Measurements from ENCODE around the gene SMIM1.

Gene SMIM1

DNA sequence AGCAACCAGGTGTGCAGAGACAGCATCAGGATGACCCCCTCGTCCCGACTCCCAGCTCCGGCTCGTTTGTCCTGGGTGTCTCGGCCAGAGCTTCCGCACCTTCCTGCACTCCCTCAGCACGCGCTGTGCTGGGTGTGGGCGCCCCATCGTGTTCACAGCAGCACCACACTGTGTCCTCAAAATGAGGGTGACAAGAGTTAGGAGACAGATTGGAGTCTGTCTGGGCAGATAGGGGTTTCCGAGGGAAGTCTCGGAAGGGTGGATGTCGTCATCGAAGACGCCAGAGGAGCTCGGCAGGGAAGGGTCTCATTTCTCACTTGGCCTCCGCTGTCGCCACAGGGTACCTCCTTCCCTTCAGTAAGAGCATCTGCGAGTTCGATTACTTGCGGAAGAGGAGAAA is 16.2 kb upstream of the SMIM1 start:
- H3K9me3 Mint-ChIP-seq = peaks cover 8% of the 10 kb centered on the region
- H3K4me3 Mint-ChIP-seq = no peak overlapping the region
- H3K27me3 Mint-ChIP-seq = peaks cover 25% of the 10 kb centered on the region
- no peaks in the 10 kb centered on the region for H3K4me1 Mint-ChIP-seq (ENCODE audit: low read depth)
- no peaks in the 10 kb centered on the region for H3K36me3 Mint-ChIP-seq (ENCODE audit: low read depth)
- intact Hi-C loops (cut with micrococcal nuclease) = no loop called here
- H3K27ac Mint-ChIP-seq = no peak overlapping the region

DNA sequence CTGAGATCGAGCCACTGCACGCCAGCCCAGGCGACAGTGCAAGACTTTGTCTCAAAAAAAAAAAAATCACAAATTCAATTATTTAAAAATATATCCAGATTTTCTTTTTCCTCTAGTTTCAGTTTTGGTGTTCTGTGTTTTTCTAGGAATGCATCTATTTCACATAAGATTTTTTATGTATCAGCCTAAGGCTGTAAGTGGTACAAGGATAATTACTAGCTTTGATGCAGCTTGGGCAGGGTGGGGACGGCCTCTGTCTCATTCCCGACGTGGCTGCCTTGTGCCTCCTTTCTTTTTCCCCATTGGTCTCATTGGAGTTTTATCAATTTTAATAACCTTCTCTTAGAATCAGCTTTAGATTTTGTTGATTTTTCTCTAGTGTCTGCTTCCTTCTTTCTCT is 13.4 kb upstream of the SMIM1 start:
- Mint-ChIP-seq H3K27me3 (peaks cover 24% of the 10 kb centered on the region), H3K27ac (no peak overlapping the region), H3K36me3 (ENCODE audit: low read depth) (no peaks in the 10 kb centered on the region), H3K9me3 (peaks cover 8% of the 10 kb centered on the region), H3K4me3 (no peak overlapping the region), H3K4me1 (ENCODE audit: low read depth) (no peaks in the 10 kb centered on the region)
- intact Hi-C loops (cut with micrococcal nuclease) = no loop called here

DNA sequence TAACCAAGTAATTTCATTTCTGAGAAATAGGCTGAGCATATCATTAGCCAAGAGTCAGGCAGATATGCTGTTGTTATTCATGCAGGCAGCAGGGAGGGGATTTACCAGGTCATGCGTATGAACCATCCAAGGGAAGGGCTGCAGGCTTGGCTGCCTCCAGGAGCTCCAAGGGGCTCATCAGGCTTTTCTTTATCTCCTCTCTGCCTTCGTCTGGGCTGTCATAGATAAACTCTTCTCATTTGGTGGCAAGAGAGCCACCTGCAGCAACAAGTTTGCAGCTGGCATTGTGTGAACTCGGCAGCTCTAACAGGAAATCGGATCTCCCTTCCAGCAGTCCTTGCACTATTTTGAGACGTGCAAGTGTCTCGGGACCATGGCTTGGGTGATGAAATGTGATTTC is 12.8 kb upstream of the SMIM1 start:
- H3K4me1 Mint-ChIP-seq (ENCODE audit: low read depth) = no peaks in the 10 kb centered on the region
- H3K27me3 Mint-ChIP-seq = peaks cover 27% of the 10 kb centered on the region
- intact Hi-C loops (cut with micrococcal nuclease) = no loop called here
- peaks cover 8% of the 10 kb centered on the region for H3K9me3 Mint-ChIP-seq
- no peak overlapping the region for H3K27ac Mint-ChIP-seq
- no peak overlapping the region for H3K4me3 Mint-ChIP-seq
- no peaks in the 10 kb centered on the region for H3K36me3 Mint-ChIP-seq (ENCODE audit: low read depth)

DNA sequence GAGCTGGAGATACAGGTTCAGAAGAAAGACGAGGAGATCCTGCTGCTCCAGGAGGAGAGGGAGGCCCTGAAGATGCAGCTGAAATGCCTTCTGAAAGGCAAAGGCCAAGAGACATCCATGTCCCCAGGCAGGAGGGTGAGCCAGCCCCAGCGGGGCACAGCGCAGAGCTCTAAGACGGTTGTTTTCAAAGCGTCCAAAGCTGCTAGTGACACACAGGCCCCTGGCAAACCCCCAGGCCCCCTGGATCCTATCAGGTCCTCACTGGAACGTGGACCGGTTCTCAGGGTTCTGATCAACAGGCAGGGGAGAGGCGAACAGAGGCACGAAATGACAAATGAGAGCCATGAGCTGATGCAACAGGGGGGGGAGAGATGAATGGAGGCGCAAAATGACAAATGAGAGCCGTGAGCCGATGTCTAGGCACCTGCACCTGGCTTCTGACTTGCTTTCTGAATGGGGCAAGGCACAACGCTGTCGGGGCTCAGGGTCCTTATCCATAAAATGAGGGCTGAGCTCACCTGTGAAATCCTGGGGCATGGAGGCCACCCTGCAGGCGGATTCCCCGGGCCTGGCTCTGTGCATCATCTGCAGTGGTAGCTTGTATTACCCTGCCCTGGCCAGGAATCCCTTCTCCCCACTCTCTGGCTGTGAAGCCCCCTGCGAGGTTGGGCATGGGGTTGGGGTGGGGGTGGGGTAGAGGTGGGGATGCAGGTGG is 11.1 kb upstream of the SMIM1 start:
- H3K4me3 Mint-ChIP-seq = no peak overlapping the region
- peaks cover 32% of the 10 kb centered on the region for H3K27me3 Mint-ChIP-seq
- H3K27ac Mint-ChIP-seq = no peak overlapping the region
- intact Hi-C loops (cut with micrococcal nuclease) = no loop called here
- no peaks in the 10 kb centered on the region for H3K4me1 Mint-ChIP-seq (ENCODE audit: low read depth)
- H3K36me3 Mint-ChIP-seq (ENCODE audit: low read depth) = no peaks in the 10 kb centered on the region
- H3K9me3 Mint-ChIP-seq = peaks cover 8% of the 10 kb centered on the region

DNA sequence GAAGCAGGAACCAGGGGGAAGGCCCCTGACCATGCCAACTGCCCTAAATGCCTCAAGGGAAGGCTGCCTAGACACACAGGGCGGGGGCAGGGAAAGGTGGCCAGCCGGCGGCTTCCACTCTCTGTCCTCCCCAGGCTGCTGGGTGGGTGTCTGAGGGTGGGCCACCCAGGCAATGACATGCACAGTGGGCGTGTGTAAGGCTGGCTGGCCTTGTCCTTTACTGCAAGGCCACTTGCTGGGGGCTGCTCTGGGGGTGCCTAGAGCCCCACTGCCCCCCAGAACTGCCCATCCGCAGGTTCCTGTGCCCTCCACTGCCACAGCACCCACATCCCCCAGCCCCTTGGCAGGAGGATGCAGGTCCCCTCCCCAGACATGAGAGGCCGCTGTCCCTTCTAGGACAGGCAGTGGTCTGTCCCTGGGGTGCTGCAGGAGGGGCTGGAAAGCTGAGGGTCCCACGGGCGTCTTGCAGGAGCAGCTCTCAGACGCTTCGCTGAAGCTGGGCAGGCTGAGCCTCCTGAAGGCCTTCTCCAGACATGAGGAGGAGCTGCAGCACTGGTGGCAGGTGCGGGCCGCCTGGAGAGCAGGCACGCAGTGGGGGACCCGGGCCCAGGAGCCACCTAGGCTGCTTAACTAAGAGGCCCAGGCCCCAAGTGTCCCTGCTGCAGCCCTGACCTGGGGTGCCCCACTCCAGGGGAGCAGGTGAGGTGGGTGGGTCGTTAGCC is 10.2 kb upstream of the SMIM1 start:
- intact Hi-C loops (cut with micrococcal nuclease) = no loop called here
- peaks cover 8% of the 10 kb centered on the region for H3K9me3 Mint-ChIP-seq
- no peak overlapping the region for H3K27ac Mint-ChIP-seq
- peaks cover 35% of the 10 kb centered on the region for H3K27me3 Mint-ChIP-seq
- H3K4me1 Mint-ChIP-seq (ENCODE audit: low read depth) = no peaks in the 10 kb centered on the region
- no peaks in the 10 kb centered on the region for H3K36me3 Mint-ChIP-seq (ENCODE audit: low read depth)
- H3K4me3 Mint-ChIP-seq = no peak overlapping the region

DNA sequence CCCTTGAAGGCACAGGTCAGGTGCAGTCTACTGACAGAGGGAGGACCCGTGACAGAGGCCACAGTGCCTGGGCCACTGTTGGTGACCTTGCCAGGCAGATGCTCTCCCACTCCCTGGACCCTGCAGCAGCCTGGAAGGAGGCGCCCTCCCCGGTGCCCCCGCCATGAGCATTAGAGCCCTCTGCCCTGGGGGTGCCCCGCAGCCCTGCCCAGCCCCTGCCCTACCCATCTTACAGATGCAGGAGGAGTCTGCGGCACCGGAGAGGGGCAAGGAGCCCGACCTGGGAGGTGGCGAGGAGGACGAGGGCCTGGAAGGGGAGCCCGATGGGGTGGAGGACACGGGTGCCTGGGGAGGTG is 9.7 kb upstream of the SMIM1 start:
- no peak overlapping the region for H3K4me3 Mint-ChIP-seq
- H3K9me3 Mint-ChIP-seq = peaks cover 8% of the 10 kb centered on the region
- H3K4me1 Mint-ChIP-seq (ENCODE audit: low read depth) = no peaks in the 10 kb centered on the region
- H3K27me3 Mint-ChIP-seq = peaks cover 36% of the 10 kb centered on the region
- H3K36me3 Mint-ChIP-seq (ENCODE audit: low read depth) = no peaks in the 10 kb centered on the region
- H3K27ac Mint-ChIP-seq = no peak overlapping the region
- intact Hi-C loops (cut with micrococcal nuclease) = no loop called here

DNA sequence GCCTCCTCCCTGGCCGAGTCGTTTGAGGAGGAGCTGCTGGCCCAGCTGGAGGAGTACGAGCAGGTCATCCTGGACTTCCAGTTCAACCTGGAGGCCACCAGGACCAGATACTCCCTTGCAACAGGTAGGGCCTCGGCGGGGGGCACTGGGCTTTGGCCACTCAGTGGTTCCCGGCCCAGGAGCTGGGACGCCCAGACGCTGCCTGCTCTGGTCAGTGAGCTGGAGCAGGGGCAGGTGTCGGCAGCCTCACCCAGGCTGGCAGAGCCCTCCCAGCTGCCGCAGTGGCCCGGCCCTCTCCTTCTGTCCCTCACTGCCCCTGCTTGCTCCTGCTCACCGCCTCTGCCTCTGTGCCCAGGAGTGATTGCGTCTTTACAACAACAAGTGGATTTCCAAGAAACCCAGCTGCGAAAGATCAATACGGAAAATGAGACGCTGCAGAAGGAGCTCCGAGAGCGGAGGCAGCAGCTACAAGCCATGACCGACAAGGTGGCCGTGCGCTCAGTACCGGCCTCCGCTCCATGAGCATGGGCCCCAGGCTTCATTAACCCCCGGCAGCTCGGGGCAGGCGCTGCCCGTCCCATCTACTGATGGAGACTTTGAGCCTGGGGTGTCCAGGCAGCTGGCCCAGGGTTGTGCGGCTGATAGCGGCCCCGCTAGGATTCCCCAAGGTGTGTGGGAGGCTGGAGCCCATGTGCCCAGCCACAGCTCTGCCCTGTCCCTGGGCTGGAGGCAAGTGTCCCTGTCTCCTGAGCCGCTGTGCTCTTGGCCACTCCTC is 9.0 kb upstream of the SMIM1 start:
- H3K27me3 Mint-ChIP-seq = peaks cover 36% of the 10 kb centered on the region
- H3K36me3 Mint-ChIP-seq (ENCODE audit: low read depth) = no peaks in the 10 kb centered on the region

DNA sequence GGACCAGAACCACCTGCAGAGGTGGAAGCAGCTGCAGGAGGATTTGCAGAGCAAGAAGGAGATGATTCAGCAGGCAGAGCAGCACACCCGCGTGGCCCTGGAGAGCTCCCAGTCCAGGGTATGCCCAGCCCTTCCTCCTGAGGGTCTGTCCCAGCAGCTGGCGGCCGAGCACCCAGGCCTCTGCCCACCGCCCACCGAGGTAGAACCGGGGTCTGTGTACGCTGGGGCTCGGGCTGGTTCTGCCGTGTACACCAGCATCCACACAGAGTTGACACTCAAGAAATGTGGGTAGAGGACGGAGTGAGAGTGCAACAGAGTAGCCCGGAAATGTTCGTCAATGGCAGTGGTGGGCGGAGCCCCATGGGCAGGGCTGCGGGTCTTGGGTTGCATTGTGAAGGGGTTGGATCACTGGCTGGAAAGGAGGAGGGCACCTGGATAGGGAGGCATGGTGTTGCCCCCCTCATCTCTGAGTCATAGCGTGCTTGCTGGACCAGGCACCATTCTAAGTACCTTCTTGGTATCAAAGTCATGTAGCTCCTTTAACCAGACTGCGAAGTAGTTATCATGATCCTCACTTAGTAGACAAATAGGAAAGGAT is 5.1 kb upstream of the SMIM1 start:
- intact Hi-C loops (cut with micrococcal nuclease) = no loop called here
- no peak overlapping the region for H3K27ac Mint-ChIP-seq
- H3K4me1 Mint-ChIP-seq (ENCODE audit: low read depth) = peaks cover 7% of the 10 kb centered on the region
- H3K27me3 Mint-ChIP-seq = peaks cover 43% of the 10 kb centered on the region
- no peak overlapping the region for H3K4me3 Mint-ChIP-seq
- H3K36me3 Mint-ChIP-seq (ENCODE audit: low read depth) = no peaks in the 10 kb centered on the region
- no peaks in the 10 kb centered on the region for H3K9me3 Mint-ChIP-seq

More for the DNA sequence above, 9.0 kb upstream of the SMIM1 start:
- Mint-ChIP-seq H3K4me1 (ENCODE audit: low read depth) (no peaks in the 10 kb centered on the region), H3K27ac (no peak overlapping the region), H3K9me3 (peaks cover 8% of the 10 kb centered on the region), H3K4me3 (no peak overlapping the region)
- intact Hi-C loops (cut with micrococcal nuclease) = no loop called here

DNA sequence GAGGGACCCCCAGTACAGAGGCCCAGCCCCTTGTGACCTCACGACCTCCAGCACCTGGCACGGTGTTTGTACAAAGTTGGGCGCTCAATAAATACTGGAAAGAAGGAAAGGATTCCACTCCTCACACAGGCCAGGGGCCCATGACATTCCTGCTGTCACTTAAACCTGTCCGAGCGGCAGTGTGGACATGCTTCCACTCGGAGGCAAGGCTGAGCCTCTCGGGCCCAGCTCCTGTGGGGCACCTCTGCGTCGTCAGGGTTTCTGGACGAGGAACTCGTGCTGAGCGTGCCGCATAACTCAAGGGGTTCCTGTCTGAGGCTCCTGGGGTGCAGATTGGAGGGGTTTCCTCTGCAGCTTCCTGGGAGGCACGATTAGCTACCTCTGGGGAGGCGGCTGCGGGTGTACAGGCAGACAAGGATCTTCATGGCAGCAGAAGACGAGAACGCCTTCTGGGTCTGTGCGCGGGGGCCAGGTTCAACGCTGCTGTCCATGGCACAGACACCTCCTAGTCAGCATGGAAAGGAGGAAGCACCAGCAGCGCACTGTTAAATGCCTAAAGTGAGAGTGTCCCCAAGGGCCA is 3.6 kb upstream of the SMIM1 start:
- no peaks in the 10 kb centered on the region for H3K36me3 Mint-ChIP-seq (ENCODE audit: low read depth)
- H3K4me1 Mint-ChIP-seq (ENCODE audit: low read depth) = peaks cover 13% of the 10 kb centered on the region
- H3K27ac Mint-ChIP-seq = no peak overlapping the region
- no peaks in the 10 kb centered on the region for H3K9me3 Mint-ChIP-seq
- peaks cover 48% of the 10 kb centered on the region for H3K27me3 Mint-ChIP-seq
- intact Hi-C loops (cut with micrococcal nuclease) = no loop called here
- no peak overlapping the region for H3K4me3 Mint-ChIP-seq

DNA sequence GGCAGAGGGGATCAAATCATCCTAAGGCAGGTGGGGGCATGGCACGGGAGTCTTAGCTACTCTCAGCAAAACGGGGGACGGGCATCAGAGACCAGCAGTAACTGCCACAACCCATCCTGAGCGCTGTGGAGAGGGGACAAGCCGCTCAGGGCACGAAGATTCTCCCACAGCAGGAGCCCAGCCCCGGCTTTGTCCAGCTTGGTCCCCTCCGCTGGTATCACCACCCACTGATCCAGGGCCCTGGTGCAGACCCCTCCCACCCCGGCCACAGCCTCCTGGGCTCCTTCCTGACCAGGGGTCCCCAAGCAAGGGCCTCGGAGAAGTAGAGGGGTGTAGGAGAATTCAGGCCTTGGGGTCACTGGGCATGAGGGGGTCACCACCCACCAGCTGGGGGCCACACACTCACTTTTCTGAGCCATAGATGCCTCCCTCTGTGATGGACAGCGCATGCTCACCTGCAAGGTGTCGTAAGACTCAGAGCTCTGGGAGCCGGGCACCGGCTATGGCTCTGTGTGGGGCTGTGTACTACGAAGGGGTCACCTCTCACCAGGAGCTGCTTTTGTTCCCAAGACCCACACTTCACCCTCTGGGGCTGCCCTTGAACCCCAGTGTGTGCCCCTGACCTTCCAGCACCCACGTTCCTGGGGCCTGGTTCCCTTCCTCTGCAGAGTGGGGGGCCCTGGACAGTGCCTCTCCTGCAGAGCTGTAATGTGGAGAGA is 2.3 kb upstream of the SMIM1 start:
- intact Hi-C loops (cut with micrococcal nuclease) = no loop called here
- H3K36me3 Mint-ChIP-seq (ENCODE audit: low read depth) = no peaks in the 10 kb centered on the region
- H3K4me1 Mint-ChIP-seq (ENCODE audit: low read depth) = peaks cover 17% of the 10 kb centered on the region
- peaks cover 47% of the 10 kb centered on the region for H3K27me3 Mint-ChIP-seq
- no peak overlapping the region for H3K27ac Mint-ChIP-seq
- H3K4me3 Mint-ChIP-seq = no peak overlapping the region
- no peaks in the 10 kb centered on the region for H3K9me3 Mint-ChIP-seq

DNA sequence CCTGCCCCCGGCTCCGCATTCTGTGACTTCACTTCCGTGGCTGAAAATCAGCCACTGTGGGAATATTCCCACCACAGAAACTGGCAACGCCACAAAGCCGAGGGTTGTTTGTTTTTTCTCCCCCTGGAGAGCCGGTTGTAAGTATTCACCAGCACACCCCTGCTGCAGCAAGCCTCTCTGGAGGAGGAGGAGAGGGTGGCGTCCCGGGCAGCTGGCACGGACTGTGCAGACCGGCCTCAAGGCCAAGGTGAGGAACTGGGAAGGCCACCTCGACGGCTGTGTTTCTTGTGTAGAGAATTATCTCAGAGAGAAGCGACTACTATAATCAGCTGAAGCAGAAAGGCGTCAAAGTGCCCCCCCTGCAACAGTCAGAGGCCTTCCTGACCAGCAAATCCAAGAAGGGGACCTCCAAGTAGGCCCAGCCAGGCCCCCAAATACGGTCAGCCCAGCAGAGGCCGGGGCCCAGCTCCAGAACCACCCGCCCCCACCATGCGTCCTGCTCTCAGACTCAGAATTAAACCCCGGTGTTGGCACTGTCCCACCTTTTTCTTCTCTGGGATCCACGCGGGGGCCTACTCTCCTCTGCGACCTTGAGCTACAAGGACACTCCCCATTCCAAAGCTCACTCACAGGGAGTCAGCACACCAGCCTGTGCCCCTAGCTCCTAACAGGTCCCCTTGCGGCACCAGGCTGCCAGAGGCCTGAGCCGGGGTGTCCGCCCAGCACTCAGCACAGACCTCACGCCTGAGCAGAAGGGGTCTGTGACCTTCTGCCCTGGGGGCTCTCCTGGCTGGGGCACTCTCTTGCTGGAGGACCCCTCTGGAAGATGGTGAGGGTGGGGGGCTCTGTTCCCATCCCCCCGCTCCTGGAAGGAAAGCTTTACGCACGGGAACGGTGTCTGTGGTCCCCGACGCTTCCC is 1.2 kb upstream of the SMIM1 start:
- intact Hi-C loops (cut with micrococcal nuclease) = loop anchor here (1.0 kb wide), 1 partner anchor 25 kb away; the partner anchor contains the start of gene LRRC47
- Mint-ChIP-seq H3K9me3 (no peaks in the 10 kb centered on the region), H3K4me1 (ENCODE audit: low read depth) (peaks cover 29% of the 10 kb centered on the region), H3K36me3 (ENCODE audit: low read depth) (no peaks in the 10 kb centered on the region), H3K27ac (no peak overlapping the region), H3K4me3 (peak overlapping the region; percentile 66), H3K27me3 (peaks cover 44% of the 10 kb centered on the region)

DNA sequence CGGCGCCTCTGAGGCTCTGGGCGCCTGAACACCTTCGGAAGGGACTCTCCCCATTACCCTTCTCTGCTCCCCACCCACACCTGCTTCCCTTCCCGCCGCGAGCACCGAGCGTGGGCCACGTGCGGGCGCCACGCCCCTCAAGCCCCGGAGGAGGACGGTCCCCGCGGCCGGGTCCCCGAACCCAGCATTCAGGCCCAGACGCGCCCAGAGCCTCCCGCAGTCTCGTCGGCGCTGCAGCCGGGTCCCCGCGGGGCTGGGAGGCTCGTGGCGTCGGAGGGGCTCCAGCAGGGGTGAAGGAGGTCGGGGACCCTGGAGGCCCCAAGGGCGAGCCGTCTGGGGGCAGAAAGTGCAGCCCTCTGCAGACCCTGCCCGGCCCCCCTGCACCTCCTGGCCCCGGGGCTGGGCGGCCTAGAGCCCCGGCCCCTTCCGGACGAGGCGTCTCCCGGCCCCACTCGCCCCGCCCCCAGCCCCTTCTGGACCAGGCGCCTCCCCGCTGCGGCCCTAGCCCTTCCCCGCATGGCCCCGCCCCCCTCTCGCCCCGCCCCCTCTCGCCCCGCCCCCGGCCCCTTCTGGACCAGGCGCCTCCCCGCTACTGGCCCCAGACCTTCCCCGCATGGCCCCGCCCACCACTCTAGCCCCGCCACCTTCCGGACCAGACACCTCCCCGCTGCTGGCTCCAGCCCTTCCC is 378 bp upstream of the SMIM1 start:
- H3K9me3 Mint-ChIP-seq = no peaks in the 10 kb centered on the region
- H3K27ac Mint-ChIP-seq = no peak overlapping the region
- H3K36me3 Mint-ChIP-seq (ENCODE audit: low read depth) = no peaks in the 10 kb centered on the region
- peaks cover 31% of the 10 kb centered on the region for H3K4me1 Mint-ChIP-seq (ENCODE audit: low read depth)
- peaks cover 39% of the 10 kb centered on the region for H3K27me3 Mint-ChIP-seq
- peak overlapping the region; percentile 71 for H3K4me3 Mint-ChIP-seq
- intact Hi-C loops (cut with micrococcal nuclease) = loop anchor here (1.0 kb wide), 1 partner anchor 24 kb away; the partner anchor contains the start of gene LRRC47

Data from dendritic cell treated with granulocyte-macrophage colony-stimulating factor and Interleukin-4, amounts not matched to agents 40 ng/mL and 50 ng/mL, for 4 days (primary cell).